ENCODE results near the gene TCERG1L.

DNA sequence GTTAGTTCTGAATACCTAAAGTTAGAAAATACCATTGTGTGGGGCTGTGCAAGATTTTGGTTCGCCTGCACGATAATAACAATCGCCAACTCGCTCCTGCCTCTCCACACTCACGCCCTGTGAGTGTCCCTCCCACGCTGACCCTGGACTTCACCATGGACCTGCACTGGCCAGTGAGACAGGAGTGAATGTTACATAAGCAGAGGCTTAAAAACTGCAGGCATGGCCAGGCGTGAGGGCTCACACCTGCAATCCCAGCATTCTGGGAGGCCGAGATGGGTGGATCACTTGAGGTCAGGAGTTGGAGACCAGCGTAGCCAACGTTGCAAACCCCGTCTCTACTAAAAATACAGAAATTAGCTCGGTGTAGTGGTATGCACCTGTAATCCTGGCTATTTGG is 68.4 kb downstream of the TCERG1L start:
- TF ChIP-seq, protein P1, sequence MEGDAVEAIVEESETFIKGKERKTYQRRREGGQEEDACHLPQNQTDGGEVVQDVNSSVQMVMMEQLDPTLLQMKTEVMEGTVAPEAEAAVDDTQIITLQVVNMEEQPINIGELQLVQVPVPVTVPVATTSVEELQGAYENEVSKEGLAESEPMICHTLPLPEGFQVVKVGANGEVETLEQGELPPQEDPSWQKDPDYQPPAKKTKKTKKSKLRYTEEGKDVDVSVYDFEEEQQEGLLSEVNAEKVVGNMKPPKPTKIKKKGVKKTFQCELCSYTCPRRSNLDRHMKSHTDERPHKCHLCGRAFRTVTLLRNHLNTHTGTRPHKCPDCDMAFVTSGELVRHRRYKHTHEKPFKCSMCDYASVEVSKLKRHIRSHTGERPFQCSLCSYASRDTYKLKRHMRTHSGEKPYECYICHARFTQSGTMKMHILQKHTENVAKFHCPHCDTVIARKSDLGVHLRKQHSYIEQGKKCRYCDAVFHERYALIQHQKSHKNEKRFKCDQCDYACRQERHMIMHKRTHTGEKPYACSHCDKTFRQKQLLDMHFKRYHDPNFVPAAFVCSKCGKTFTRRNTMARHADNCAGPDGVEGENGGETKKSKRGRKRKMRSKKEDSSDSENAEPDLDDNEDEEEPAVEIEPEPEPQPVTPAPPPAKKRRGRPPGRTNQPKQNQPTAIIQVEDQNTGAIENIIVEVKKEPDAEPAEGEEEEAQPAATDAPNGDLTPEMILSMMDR (IDR thresholded peaks at IDR 0.05; ENCODE audit: insufficient read depth, low read length) = no peak
- TF ChIP-seq POLR2AphosphoS5 (IDR thresholded peaks at IDR 0.05; ENCODE audit: low read depth) (no peak), GABPA (IDR thresholded peaks at IDR 0.05; ENCODE audit: low read depth) (no peak), SPI1 (IDR thresholded peaks at IDR 0.05; ENCODE audit: borderline replicate concordance, low read depth) (no peak)
